ENCODE results near the gene ZNF821.
"Not testable (repeated sequence)": the region's sequence is repeated elsewhere in the genome, so short reads cannot be mapped to it uniquely, and the experiment has no call there.

ZNF821 gene

DNA sequence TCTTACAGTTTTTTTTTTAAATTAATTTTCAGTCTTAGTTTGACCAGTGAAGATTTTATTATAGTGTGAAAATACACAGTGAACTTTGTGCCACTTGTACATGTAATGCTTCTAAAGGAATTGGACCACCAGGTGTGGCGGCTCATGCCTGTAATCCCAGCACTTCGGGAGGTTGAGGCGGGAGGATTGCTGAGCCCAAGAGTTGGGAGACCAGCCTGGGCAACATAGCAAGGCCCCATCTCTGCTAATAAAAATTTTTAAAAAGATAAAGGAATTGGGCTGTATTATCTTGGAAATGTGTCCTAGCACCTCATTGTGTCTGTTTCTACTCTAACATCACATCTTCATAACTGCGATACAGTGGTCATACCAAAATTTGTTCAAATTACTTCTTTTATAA, 15.2 kb upstream of the ZNF821 start:
- DNase-seq, result no peak

GRCh38 chr16:71896764-71897368, 12.9 kb upstream of the ZNF821 start:
- no peak for DNase-seq

GRCh38 chr16:71895679-71896365, 11.8 kb upstream of the ZNF821 start:
- DNase-seq, result peak; percentile 46

DNA sequence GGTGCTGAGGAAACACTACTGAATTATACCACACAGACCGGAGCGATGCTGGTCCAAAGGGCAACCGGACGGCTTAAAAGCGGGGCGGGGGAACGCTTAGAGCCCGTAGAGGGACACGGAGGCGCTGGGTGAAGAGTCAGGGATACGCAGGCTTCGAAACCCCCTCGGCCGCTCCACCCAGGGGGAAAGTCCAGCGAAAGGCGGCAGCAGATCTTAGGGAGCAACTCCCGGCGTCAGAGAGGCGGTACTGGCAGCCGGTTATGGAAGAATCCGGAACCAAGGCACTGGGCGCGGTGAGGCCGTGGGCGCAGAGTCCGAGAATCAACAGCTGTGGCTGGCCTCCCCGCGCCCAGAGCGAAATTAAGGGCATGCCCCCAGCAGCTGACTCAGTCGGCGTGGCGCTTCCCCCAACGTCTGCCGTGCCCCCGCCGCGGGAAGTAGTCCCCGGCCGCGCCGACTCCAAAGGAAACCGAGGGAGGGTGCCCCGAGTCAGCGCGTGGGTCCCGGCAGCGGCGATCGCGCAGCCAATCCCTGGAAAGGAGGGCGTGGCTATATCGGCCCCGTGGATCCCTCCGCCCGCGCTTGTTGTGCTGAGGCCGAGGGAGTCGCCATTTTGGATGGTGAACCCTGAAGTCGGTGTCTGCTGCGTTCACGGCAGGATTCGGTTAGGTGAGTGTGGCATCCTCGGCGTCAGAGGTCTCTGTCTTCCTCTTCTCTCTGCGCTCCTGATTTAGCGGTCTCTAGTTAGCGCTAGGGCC, 11.1 kb upstream of the ZNF821 start, which contains the start of gene IST1:
IST1 (plus strand) TSS at position 611 of the 758 bp plus-strand sequence. CDS start 20,110 bp downstream, outside the sequence.
- peak; percentile 99 for DNase-seq

- peak; percentile 66 for DNase-seq
Measured at GRCh38 chr16:71894229-71894920, 10.4 kb upstream of the ZNF821 start.

DNA sequence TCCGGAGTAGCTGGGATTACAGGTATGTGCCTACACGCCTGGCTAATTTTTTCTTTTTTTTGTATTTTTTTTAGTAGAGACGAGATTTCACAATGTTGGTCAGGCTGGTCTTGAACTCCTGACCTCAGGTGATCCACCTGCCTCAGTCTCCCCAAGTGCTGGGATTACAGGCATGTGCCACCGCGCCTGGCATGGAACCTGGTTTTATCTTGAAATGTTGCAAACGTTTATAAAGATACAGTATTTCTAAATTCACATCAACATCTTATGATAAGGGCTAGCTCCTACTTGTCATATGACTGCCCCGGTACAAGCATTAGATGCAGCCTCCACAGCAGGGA, 9.9 kb upstream of the ZNF821 start:
- no peak for DNase-seq

DNA sequence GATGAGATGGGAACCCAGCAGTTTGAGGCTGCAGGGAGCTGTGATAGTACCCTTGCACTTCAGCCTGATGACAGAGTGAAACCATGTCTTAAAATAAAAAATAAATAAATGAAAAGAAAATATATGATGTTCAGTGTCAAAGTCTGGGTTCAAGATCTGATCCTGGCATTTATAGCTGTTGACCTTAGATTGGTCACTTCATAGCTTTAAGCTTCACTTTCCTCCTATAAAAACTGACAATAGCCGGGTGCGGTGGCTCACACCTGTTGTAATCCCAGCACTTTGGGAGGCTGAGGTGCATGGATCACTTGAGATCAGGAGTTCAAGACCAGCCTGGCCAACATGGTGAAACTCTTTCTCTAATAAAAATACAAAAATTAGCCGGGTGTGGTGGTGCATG, 5.2 kb upstream of the ZNF821 start:
- DNase-seq, result no peak

DNA sequence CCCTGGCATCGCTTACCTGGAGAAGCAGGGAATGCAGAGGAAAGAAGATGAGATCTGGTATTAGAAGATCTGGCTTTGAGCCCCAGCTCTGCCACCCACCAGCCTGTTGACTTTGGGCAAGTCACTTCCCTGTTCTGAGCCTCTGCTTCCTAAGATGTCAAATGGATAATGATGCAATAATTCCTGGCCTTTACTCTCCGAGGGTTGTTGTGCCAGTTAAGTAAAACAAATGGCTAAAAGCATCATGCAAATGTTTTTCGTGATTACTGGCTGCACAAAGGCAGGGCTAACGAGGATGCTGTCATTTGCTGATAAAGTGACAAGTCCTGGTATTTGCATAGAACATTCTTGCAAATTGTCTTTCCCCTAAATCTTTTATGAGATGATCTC, 1.3 kb upstream of the ZNF821 start:
- no peak for DNase-seq

DNA sequence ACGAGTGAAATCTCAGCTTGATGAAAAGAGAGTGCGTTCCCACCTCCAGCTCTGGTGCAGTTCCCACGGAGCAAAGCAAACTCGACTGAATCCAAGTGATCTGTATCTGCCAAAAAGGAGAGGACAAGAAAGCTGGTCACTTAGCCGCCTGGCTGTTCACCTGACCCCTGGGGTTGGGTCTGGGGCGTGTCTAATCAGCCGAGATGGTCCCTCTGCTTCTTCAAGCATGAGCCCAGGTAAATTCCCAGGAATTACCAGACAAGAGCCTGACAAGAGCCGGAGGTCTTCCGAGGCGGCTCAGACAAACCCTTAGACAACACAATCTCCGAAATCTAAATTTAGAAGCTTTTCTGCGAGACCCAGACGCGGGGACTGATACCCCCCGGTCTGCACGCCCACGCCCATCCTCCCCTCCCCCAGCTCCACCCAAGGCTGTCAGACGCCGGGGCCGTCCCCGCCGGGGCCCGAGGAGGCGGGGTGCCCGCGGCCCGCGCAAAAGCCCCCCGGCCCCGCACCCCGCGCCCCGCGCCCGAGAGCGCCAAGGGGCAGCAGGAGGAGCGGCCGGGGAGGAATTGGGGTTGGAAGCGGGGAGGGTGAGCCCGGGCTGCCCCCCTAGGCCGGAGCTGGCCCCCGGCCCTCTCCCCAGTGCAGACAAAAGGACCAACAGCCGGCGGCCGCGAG, 674 bp downstream of the ZNF821 start:
- peak; percentile 14 for DNase-seq

GRCh38 chr16:71882505-71883167, 1.3 kb downstream of the ZNF821 start:
- peak; percentile 69 for DNase-seq

DNA sequence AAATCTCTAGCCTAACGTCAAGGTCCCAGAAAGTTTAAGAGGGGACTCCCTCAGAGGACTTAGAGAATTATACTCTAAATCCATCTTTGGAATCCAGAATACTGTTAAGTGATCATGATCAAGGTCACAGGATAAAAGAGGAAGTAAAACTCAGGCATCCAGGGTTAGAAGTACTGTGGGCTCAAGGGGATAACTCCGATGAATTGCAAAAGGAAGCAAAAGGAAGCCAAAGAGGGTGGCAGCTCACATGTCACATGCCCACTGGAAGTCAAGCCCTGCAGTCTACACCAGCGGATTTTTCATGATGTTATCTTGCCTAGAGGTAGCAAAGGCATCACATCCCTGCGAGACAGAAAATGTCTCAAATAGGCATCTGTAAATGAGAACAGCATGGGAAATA, 3.8 kb downstream of the ZNF821 start:
- no peak for DNase-seq

DNA sequence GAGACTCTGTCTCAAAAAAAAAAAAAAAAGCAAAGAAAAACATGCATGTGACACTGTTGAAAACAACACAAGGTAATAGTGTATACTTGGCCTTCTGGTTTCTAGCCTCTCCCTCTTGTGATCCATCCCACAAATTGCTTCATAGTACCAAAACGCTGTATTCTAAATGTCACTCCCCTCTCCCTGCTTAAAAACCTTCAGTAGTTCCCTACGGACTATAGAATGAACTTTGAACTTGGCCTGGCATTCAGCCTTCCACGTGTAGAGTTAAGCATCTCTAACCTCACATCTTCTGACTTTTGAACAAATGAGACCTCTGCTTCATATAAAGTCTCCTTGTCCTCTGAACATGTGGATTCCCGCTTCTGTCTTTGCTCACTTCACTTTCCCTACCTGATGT, 5.1 kb downstream of the ZNF821 start:
- no peak for DNase-seq

GRCh38 chr16:71873199-71873598, 10.8 kb downstream of the ZNF821 start:
- DNase-seq, result no peak

DNA sequence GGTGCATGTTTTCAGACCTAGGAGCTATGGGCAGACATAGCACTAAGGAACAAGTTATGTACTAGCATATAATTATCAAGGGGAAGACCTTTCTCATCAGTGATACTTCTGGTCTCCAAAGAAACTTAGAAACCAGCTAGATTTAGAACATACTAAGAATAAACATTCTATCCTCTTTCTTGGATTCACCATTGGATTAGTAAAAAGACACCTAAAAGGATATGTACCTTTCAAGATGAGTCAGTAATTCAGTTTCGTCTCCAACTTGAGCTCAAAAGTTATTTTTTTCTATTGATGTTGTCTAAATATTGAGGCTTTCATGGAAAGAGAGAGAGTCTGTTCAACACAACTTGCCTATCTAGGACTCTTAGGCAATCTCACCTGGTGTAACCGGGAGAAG, 13.2 kb downstream of the ZNF821 start:
- DNase-seq, result no peak

DNA sequence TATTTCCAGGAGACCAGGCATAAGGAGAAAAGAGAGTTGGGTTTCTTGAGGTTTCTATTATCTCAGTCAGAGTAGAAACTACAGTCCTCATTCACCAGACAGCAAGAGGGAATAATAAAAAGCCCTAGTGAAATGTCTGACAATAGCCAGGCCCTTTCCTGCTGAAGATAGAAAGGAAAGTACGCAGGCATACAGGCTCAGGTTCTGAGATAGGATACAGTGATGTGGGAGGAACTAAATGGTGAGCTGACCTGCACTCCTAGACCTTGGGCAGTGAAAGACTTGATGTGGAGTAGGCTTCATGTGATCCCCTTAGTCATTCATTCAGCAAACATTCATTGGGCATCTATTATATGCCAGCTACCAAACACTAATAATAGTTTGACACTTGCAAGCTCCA, 14.9 kb downstream of the ZNF821 start:
- DNase-seq, result no peak

GRCh38 chr16:71867939-71868338, 16.0 kb downstream of the ZNF821 start:
- no peak for DNase-seq

DNA sequence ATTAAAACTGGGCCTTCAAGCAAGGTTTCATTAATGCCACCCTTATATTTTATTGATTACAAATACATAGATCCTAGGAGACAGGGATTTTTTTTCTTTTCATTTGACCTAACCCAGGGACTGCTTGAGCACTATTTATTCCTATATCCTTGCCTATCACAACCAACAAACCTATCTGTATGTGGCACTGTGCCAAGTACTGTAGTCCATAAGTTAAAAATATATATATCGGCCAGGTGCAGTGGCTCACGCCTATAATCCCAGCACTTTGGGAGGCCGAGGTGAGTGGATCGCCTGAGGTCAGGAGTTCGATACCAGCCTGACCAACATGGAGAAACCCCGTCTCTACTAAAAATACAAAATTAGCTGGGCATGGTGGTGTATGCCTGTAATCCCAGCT, 16.8 kb downstream of the ZNF821 start:
- not testable (repeated sequence) for DNase-seq

DNA sequence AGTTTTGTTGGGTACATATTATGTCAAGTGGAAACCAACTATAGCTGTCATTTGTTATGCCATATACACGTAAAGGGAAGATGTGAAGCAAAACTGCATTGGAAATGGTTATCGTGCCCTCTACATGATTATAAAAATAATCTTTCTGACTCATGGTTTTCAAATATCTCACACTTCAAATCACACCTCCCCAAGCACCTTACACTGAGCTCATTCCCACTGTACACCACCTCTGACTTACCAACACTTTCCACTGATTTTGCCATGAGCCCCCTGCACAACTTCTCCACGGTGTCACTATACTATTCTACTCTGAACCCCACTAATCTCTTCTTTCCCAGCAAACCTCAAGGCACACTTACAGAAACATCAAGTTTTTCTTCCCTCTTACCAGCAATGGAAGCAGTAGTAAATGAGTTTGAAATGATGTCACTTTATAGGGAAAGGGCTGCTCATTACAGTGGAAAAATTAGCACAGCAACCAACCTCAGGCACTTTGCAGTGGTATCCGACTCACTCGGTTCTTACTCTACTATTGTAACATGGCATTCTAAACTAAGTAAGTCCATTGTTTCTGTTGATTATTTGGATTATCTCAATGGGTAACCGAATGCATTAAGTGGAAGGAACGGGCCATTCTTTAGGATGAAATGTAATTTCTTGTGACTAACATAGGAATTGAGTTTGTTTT, 18.7 kb downstream of the ZNF821 start:
- DNase-seq, result no peak

- no peak for DNase-seq
Measured at GRCh38 chr16:71863995-71864394, 20.0 kb downstream of the ZNF821 start.

DNA sequence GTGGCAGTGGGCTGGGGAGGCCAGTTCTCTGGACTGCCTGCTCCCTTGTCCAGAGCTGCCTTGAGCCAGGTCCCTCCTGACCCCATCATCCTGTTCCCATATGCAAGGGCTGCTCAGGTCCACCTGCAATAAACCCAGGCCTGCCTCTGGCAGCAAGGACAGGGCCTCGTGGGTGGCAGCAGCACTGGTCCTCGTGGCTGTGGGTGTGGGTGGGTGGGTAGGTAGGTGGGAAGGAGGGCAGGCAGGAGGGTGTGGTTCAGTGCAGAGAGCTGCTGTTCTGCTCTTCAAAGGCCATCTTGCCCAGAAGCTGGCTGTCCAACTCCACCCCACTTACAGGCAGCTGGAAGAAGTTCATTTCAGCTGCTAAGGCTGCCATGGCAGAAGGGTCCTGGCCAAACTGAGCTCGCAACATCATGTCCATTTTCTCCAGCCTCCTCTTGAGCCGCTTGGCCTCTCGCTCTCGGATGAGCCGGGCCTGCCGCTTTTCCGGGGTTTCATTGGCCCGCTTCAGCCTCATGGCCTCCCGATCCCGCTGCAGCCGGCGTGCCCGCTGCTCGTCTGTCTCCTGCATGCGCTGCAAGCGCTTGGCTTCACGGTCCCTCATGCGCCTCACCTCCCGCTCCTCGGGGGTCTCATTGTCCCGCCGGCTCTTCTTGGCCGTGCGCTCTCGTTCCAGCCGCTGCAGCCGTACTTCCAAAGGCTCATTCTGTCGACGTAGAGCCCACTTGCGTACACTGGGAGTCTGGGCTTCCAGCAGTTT, 24.0 kb downstream of the ZNF821 start:
- no peak for DNase-seq
